ENCODE measurements around the gene HSPBP1. TPM values are rescaled to one million over a fixed set of nuclear protein-coding genes. Genes with fewer than 3 reads are reported as not detected.

The HSPBP1 gene
- total RNA-seq, 1 experiment from 2014 or later = 83.4 TPM

DNA sequence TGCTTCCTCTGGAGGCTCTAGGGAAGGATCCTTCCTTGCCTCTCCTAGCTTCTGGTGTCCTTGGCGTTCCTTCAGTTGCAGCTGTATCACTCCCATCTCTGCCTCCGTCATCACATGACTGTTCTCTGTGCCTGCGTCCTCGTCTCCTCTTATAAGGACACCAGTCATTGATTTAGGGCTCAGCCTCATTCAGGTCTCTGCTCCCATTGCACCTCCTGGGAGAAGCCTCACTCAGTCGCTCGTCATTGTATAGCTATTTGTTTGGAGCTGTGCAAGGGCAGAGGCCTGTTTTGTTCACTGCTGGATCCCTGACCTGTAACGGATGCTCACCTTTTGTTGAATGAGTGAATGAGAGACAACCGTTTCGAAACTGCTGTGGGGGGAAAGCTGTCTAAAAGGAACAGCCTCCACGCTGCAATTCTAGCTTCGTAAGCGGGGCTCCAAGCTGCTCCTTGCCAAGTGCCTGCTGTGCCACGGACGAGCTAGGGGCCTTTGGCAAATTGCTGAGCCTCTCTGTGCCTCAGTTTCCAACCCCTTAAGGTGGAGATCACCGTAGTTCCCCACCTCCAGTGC, 21.1 kb upstream of the HSPBP1 start:
- Histone ChIP-seq H3K9me3 (ENCODE audit: low read depth, low read length, poor library complexity, severe bottlenecking) (no peaks in the 10 kb centered on the region), H3K36me3 (ENCODE audit: insufficient read depth, low read length, poor library complexity, severe bottlenecking) (peaks cover 31% of the 10 kb centered on the region), H3K27ac (ENCODE audit: low read depth, low read length, poor library complexity, severe bottlenecking) (no peak overlapping the region), H3K4me3 (ENCODE audit: low read depth, low read length, poor library complexity, severe bottlenecking) (no peak overlapping the region), H3K4me1 (ENCODE audit: insufficient read depth, low read length, poor library complexity, severe bottlenecking) (peaks cover 4% of the 10 kb centered on the region), H3K27me3 (replicated peaks; ENCODE audit: insufficient read depth, low read depth, low read length, poor library complexity) (no peaks in the 10 kb centered on the region)
- no peak for DNase-seq (ENCODE audit: low spot score)
- intact Hi-C loops (cut with micrococcal nuclease; ENCODE audit: unreplicated experiment) = loop anchor here (10.0 kb wide), 1 partner anchor 84 kb away; the partner anchor contains the start of genes RPL28 and TMEM238
- ChIA-PET POLR2A (ENCODE audit: low non-redundant PET) (interaction anchor here (0.6 to 0.7 kb wide), 4 partner anchors 13 to 107 kb away, joined by 3 to 11 read pairs (median 6); partner anchors contain the start of genes HSPBP1, KMT5C and UBE2S), CTCF (interaction anchor here (0.5 to 1.5 kb wide), 6 partner anchors 9 to 160 kb away, joined by 3 to 7 read pairs (median 4); partner anchors contain the start of genes DNAAF3, HSPBP1 and KMT5C)
- no TSS peak for BruUV-seq (replicated peaks)
- TF ChIP-seq EZH2 (IDR thresholded peaks at IDR 0.05; ENCODE audit: borderline replicate concordance, low read depth, low read length, poor library complexity, severe bottlenecking) = no peak
- TF ChIP-seq, protein P1, sequence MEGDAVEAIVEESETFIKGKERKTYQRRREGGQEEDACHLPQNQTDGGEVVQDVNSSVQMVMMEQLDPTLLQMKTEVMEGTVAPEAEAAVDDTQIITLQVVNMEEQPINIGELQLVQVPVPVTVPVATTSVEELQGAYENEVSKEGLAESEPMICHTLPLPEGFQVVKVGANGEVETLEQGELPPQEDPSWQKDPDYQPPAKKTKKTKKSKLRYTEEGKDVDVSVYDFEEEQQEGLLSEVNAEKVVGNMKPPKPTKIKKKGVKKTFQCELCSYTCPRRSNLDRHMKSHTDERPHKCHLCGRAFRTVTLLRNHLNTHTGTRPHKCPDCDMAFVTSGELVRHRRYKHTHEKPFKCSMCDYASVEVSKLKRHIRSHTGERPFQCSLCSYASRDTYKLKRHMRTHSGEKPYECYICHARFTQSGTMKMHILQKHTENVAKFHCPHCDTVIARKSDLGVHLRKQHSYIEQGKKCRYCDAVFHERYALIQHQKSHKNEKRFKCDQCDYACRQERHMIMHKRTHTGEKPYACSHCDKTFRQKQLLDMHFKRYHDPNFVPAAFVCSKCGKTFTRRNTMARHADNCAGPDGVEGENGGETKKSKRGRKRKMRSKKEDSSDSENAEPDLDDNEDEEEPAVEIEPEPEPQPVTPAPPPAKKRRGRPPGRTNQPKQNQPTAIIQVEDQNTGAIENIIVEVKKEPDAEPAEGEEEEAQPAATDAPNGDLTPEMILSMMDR (conservative IDR thresholded peaks at IDR 0.05; ENCODE audit: low read depth, low read length) = no peak

DNA sequence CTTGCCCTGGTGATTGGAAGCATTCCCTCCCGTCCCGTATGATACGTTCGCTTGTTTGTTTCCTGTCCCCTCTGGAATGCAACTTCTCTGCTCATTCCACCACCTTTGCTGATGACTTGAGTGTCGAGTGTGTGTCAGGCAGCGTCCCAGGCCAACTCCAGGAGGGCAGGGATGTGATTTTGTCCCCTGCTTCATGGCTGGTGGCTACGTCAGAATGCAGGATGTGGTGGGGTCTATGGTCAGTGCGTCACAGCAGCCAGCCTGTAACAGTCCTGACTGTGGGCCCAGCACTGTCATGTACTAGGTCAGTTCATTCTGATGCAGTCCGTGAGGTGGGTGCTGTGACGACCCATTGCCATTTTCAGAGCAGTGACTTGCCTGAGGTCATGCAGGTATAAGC, 20.1 kb upstream of the HSPBP1 start:
- ChIA-PET POLR2A (ENCODE audit: low non-redundant PET) (no interaction called here), CTCF (no interaction called here)
- intact Hi-C loops (cut with micrococcal nuclease; ENCODE audit: unreplicated experiment) = loop anchor here (10.0 kb wide), 1 partner anchor 85 kb away; the partner anchor contains the start of genes RPL28 and TMEM238
- BruUV-seq (replicated peaks) = no TSS peak
- no peaks in the 10 kb centered on the region for H3K27me3 ChIP-seq (replicated peaks; ENCODE audit: insufficient read depth, low read depth, low read length, poor library complexity)
- H3K4me3 ChIP-seq (ENCODE audit: low read depth, low read length, poor library complexity, severe bottlenecking) = no peak overlapping the region
- peaks cover 21% of the 10 kb centered on the region for H3K36me3 ChIP-seq (ENCODE audit: insufficient read depth, low read length, poor library complexity, severe bottlenecking)
- TF ChIP-seq EZH2 (IDR thresholded peaks at IDR 0.05; ENCODE audit: borderline replicate concordance, low read depth, low read length, poor library complexity, severe bottlenecking) = no peak
- TF ChIP-seq, protein P1 (conservative IDR thresholded peaks at IDR 0.05; ENCODE audit: low read depth, low read length) = no peak
- no peak overlapping the region for H3K27ac ChIP-seq (ENCODE audit: low read depth, low read length, poor library complexity, severe bottlenecking)
- no peaks in the 10 kb centered on the region for H3K9me3 ChIP-seq (ENCODE audit: low read depth, low read length, poor library complexity, severe bottlenecking)
- peaks cover 4% of the 10 kb centered on the region for H3K4me1 ChIP-seq (ENCODE audit: insufficient read depth, low read length, poor library complexity, severe bottlenecking)
- no peak for DNase-seq (ENCODE audit: low spot score)

DNA sequence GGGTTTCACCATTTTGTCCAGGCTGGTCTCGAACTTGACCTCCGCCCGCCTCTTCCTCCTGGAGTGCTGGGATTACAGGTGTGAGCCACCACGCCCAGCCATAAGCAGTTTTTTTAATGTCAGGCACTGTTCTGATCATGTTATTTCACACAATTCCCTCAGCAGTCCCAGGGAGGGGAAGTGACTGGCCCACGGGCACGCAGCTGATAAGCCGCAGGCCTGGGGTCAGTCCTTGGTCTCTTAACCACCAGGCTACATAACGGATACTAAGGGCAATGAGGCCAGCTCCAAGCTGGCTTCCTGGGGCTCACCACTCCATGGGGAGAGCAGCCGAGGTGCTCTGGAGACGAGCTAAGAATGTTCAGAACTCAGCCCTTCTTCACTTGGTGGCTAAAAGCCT, 17.4 kb upstream of the HSPBP1 start:
- CTCF ChIA-PET = no interaction called here
- Histone ChIP-seq H3K36me3 (ENCODE audit: insufficient read depth, low read length, poor library complexity, severe bottlenecking) (peaks cover 7% of the 10 kb centered on the region), H3K27me3 (replicated peaks; ENCODE audit: insufficient read depth, low read depth, low read length, poor library complexity) (no peaks in the 10 kb centered on the region), H3K4me1 (ENCODE audit: insufficient read depth, low read length, poor library complexity, severe bottlenecking) (peaks cover 4% of the 10 kb centered on the region), H3K9me3 (ENCODE audit: low read depth, low read length, poor library complexity, severe bottlenecking) (no peaks in the 10 kb centered on the region), H3K27ac (ENCODE audit: low read depth, low read length, poor library complexity, severe bottlenecking) (no peak overlapping the region), H3K4me3 (ENCODE audit: low read depth, low read length, poor library complexity, severe bottlenecking) (no peak overlapping the region)
- POLR2A ChIA-PET (ENCODE audit: low non-redundant PET) = no interaction called here
- TF ChIP-seq EZH2 (IDR thresholded peaks at IDR 0.05; ENCODE audit: borderline replicate concordance, low read depth, low read length, poor library complexity, severe bottlenecking) = no peak
- TF ChIP-seq, protein P1 (conservative IDR thresholded peaks at IDR 0.05; ENCODE audit: low read depth, low read length) = no peak
- DNase-seq (ENCODE audit: low spot score) = no peak
- intact Hi-C loops (cut with micrococcal nuclease; ENCODE audit: unreplicated experiment) = no loop called here
- BruUV-seq (replicated peaks) = no TSS peak

All from A673 (cell line).